Measurements from ENCODE around the gene SHISAL2A. TPM values are rescaled to one million over a fixed set of nuclear protein-coding genes. Genes with fewer than 3 reads are reported as not detected.

SHISAL2A gene
- total RNA-seq, 1 experiment from 2014 or later: 0.90 TPM

GRCh38 chr1:52621950-52622349, 11.0 kb upstream of the SHISAL2A start:
- H3K9me3 Mint-ChIP-seq: peaks cover 13 to 27% of the 10 kb centered on the region in 2 experiments
- WGBS (ENCODE audit: extremely low coverage, insufficient read length, low lambda C conversion rate): no CpG with 5 or more reads among the region's 2 CpGs
- no peak overlapping the region for H2BK15ac ChIP-seq (ENCODE audit: low read depth, low read length)
- H3K14ac ChIP-seq (ENCODE audit: insufficient read depth, low read length): no peak overlapping the region
- H2AK5ac ChIP-seq (ENCODE audit: insufficient read length, low read length): no peak overlapping the region
- H3K27me3 ChIP-seq (ENCODE audit: insufficient read depth, low read length): no peaks in the 10 kb centered on the region
- H3T11ph ChIP-seq (ENCODE audit: low read length): no peak overlapping the region
- H4K20me1 ChIP-seq (ENCODE audit: control insufficient read depth, insufficient read depth, insufficient read length): no peaks in the 10 kb centered on the region
- no peak overlapping the region for H2BK20ac ChIP-seq (ENCODE audit: low read depth, low read length, poor library complexity, severe bottlenecking)
- H4K8ac ChIP-seq (replicated peaks; ENCODE audit: insufficient read length, low read depth, low read length): no peak overlapping the region
- H4K91ac ChIP-seq (ENCODE audit: insufficient read length, low read depth, low read length): no peak overlapping the region
- TF ChIP-seq CTCF (conservative IDR thresholded peaks at IDR 0.05): no peak
- no peaks in the 10 kb centered on the region; the same call in 1 of the 2 replicates for H3K27me3 Mint-ChIP-seq (ENCODE audit: low read depth)
- no peaks in the 10 kb centered on the region for H3K9me3 ChIP-seq (ENCODE audit: control insufficient read depth, low read depth, low read length)
- H2BK120ac ChIP-seq (ENCODE audit: low read depth, low read length, poor library complexity, severe bottlenecking): no peak overlapping the region
- no peak for DNase-seq
- no peak overlapping the region for H3K27ac Mint-ChIP-seq
- H4K5ac ChIP-seq (ENCODE audit: insufficient read length, low read depth, low read length): no peak overlapping the region
- H3K4me3 Mint-ChIP-seq: no peak overlapping the region
- H3K56ac ChIP-seq (ENCODE audit: insufficient read length, low read depth, low read length): no peak overlapping the region
- no peaks in the 10 kb centered on the region for H3K79me1 ChIP-seq (ENCODE audit: insufficient read depth, low read depth, low read length, poor library complexity, severe bottlenecking)
- H3K23ac ChIP-seq (ENCODE audit: insufficient read length, low read depth, low read length): no peak overlapping the region
- H3K4me1 ChIP-seq (ENCODE audit: insufficient read depth, low read length): no peaks in the 10 kb centered on the region
- H2AFZ ChIP-seq (ENCODE audit: low read length): no peak overlapping the region
- H2BK12ac ChIP-seq (ENCODE audit: insufficient read length, low read depth, low read length): no peak overlapping the region
- H3K36me3 Mint-ChIP-seq (ENCODE audit: insufficient read depth in 1 of 3, low read depth in 3 of 3): peaks cover 0 to 3% (median 3%) of the 10 kb centered on the region in 3 experiments; a peak in 3 of 7 replicates
- H2BK5ac ChIP-seq (ENCODE audit: insufficient read length, low read length): no peak overlapping the region
- no peaks in the 10 kb centered on the region for H3K23me2 ChIP-seq (ENCODE audit: insufficient read length, low read depth, low read length, poor library complexity, severe bottlenecking)
- no peak overlapping the region for H3K27ac ChIP-seq (ENCODE audit: insufficient read length, low read depth, low read length)
- no peak overlapping the region for H3K4ac ChIP-seq (ENCODE audit: low read depth, low read length)
- H3K4me2 ChIP-seq (ENCODE audit: insufficient read depth, insufficient read length, low read length): no peak overlapping the region
- H3K79me2 ChIP-seq (ENCODE audit: insufficient read depth, low read length): no peaks in the 10 kb centered on the region
- H3K18ac ChIP-seq (ENCODE audit: insufficient read length, low read depth, low read length): no peak overlapping the region
- H3K4me1 Mint-ChIP-seq: peaks cover 0 to 3% of the 10 kb centered on the region in 2 experiments; a peak in 1 of 4 replicates
- no peak overlapping the region for H3K9ac ChIP-seq (ENCODE audit: extremely low read depth, insufficient read length, low read length)

Data from H9 (cell line).